GM08714 (cell line): Measurements from ENCODE around the gene KRT8.

Experiments used
- H3K4me3 ChIP-seq: fragments of 200-500 bp; sonication (Bioruptor generic); 2 replicates; pipeline ENCODE4 v1.5.1; 2014; ENCODE audit warnings: mild to moderate bottlenecking, low read length, inconsistent platforms
- ZNF274 ChIP-seq: IDR thresholded peaks from 2 replicates; pipeline ENCODE4 v1.6.1; 2012; ENCODE audit warnings: mild to moderate bottlenecking, low read depth, low read length

KRT8 gene

GRCh38 chr12:52904509-52905300 is at the start of gene KRT8:
Gene KRT8, minus strand, starts transcription at chr12:52905076. Its CDS starts 95 bp downstream, at chr12:52904981.
- peak within 1 kb of the TSS; percentile 13; the same call in 1 of the 2 replicates for H3K4me3 ChIP-seq

GRCh38 chr12:52953181-52953841 is 48.4 kb upstream of the KRT8 start:
- no peak overlapping the region for H3K4me3 ChIP-seq
- TF ChIP-seq ZNF274 = no peak

- no peak for TF ChIP-seq ZNF274
- H3K4me3 ChIP-seq = no peak overlapping the region
These were observed 47.4 kb upstream of the KRT8 start for GRCh38 chr12:52952076-52952801.

GRCh38 chr12:52951640-52952039 is 46.8 kb upstream of the KRT8 start:
- no peak for TF ChIP-seq ZNF274
- H3K4me3 ChIP-seq = no peak overlapping the region

- no peak for TF ChIP-seq ZNF274
- no peak overlapping the region for H3K4me3 ChIP-seq
These were observed 46.2 kb upstream of the KRT8 start for GRCh38 chr12:52951126-52951525.

GRCh38 chr12:52950553-52950952 is 45.7 kb upstream of the KRT8 start:
- no peak overlapping the region for H3K4me3 ChIP-seq
- no peak for TF ChIP-seq ZNF274

- TF ChIP-seq ZNF274 = no peak
- peak overlapping the region; percentile 4; the same call in 1 of the 2 replicates for H3K4me3 ChIP-seq
These were observed 44.8 kb upstream of the KRT8 start for GRCh38 chr12:52949413-52950331.

GRCh38 chr12:52947738-52948423 is 43.0 kb upstream of the KRT8 start:
- no peak overlapping the region for H3K4me3 ChIP-seq
- no peak for TF ChIP-seq ZNF274

GRCh38 chr12:52946797-52947547 is 42.1 kb upstream of the KRT8 start:
- TF ChIP-seq ZNF274 = no peak
- H3K4me3 ChIP-seq = no peak overlapping the region

GRCh38 chr12:52946334-52946733 is 41.5 kb upstream of the KRT8 start:
- H3K4me3 ChIP-seq = no peak overlapping the region
- no peak for TF ChIP-seq ZNF274

- no peak for TF ChIP-seq ZNF274
- H3K4me3 ChIP-seq = no peak overlapping the region
These were observed 40.7 kb upstream of the KRT8 start for GRCh38 chr12:52945389-52946232.
